Gastroesophageal sphincter (tissue), 4 donors: ENCODE measurements around the gene PDCL2. TPM values are rescaled to one million over a fixed set of nuclear protein-coding genes. Genes with fewer than 3 reads are reported as not detected.

Experiments used
- ATAC-seq: fragments of 150-250 bp; one replicate; pipeline ENCODE4 v1.9.1; 2016; ENCODE audit warnings: mild to moderate bottlenecking, moderate library complexity
- H3K27ac ChIP-seq, 4 donors: fragments of 200-600 bp; sonication (generic) in 3 of 4; 1 replicate in 3 of 4; 2 replicates in 1 of 4; pipeline ENCODE4 v1.5.1; 2016 to 2019
- H3K27me3 ChIP-seq: fragments of 200-600 bp; sonication (generic); one replicate; pipeline ENCODE4 v1.5.1; 2019
- H3K36me3 ChIP-seq, 2 donors: fragments of 200-600 bp; sonication (generic); one replicate each; pipeline ENCODE4 v1.5.1; 2019; ENCODE audit warnings: control low read depth in 1 of 2
- H3K4me1 ChIP-seq, 3 donors: fragments of 200-600 bp; sonication (generic); 1 replicate in 2 of 3; 2 replicates in 1 of 3; pipeline ENCODE4 v1.5.1; 2016 to 2019; ENCODE audit warnings: control low read depth in 2 of 3
- H3K4me3 ChIP-seq, 2 donors: fragments of 200-600 bp; sonication (generic); one replicate each; pipeline ENCODE4 v1.5.1; 2019; ENCODE audit warnings: mild to moderate bottlenecking in 1 of 2, moderate library complexity in 1 of 2
- H3K9me3 ChIP-seq, 3 donors: fragments of 200-600 bp; sonication (generic); one replicate each; pipeline ENCODE4 v1.5.1; 2017 to 2019; ENCODE audit warnings: control low read depth in 2 of 3
- EP300 ChIP-seq: sonication (generic); formaldehyde crosslinking; IDR thresholded peaks from one replicate; pipeline ENCODE4 v1.6.1; 2017; ENCODE audit warnings: antibody characterized with exemption, mild to moderate bottlenecking
- POLR2A ChIP-seq, 2 donors: fragments of 450-650 bp; IDR thresholded peaks; one replicate each; pipeline ENCODE4 v1.6.1; 2017; ENCODE audit warnings: antibody characterized with exemption in 2 of 2, mild to moderate bottlenecking in 2 of 2, moderate library complexity in 1 of 2
- POLR2AphosphoS5 ChIP-seq: sonication (generic); formaldehyde crosslinking; IDR thresholded peaks from one replicate; pipeline ENCODE4 v1.6.1; 2017; ENCODE audit warnings: antibody characterized with exemption
- WGBS, 2 donors: methylation state at CpG; one replicate each; pipeline ENCODE4 v1.1.5; 2018; ENCODE audit warnings: low coverage in 1 of 2; 5-methylcytosine and 5-hydroxymethylcytosine counted together
- total RNA-seq, 4 donors: library from RNA; depleted of rRNA; stranded (reverse); fragments of >200 nt; gene quantifications; one replicate each; pipeline ENCODE4 v1.1.0, GENCODE V29; 2016
- TF ChIP-seq, protein P1 (sequence below), 4 experiments: fragments of 200-600 bp in 2 of 4; fragments of 450-650 bp in 2 of 4; sonication (generic) in 1 of 4; IDR thresholded peaks; one replicate each; pipeline ENCODE4 v1.5.1; 2017 to 2019; ENCODE audit warnings: antibody characterized with exemption in 4 of 4, mild to moderate bottlenecking in 2 of 4, moderate library complexity in 2 of 4

The PDCL2 gene
- total RNA-seq, 4 donors from 2014 or later, result not detected

DNA sequence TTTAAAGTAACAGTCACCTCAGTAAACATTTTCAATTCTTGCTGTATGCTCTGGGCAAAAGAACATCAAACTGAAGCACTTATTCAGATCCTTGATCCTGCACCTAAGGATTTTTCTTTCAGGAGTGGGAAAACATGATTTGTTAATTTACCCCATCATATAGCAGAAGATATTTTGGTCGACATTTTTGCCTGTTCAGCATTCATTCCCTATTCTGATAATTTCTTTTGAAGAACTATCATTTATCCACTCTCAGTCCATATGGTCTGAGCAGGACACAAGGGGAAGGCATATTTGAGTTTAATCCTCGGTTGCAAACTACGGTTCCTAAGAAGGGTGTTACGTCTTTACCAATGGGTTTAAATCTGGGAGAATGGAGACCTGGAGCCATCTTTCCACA, 44.1 kb downstream of the PDCL2 start:
- Histone ChIP-seq H3K27me3 (no peaks in the 10 kb centered on the region), H3K4me1 (peaks cover 0 to 36% (median 6%) of the 10 kb centered on the region in 3 donors), H3K36me3 (no peaks in the 10 kb centered on the region), H3K4me3 (peak overlapping the region; percentile 85 to 99), H3K9me3 (no peaks in the 10 kb centered on the region), H3K27ac (peak overlapping the region in 3 of 4 donors; percentile 97 to 99 (median 97))
- WGBS, 2 donors, result 36 to 63% methylated on average over 3 to 4 of the region's 4 CpGs
- TF ChIP-seq, protein P1, sequence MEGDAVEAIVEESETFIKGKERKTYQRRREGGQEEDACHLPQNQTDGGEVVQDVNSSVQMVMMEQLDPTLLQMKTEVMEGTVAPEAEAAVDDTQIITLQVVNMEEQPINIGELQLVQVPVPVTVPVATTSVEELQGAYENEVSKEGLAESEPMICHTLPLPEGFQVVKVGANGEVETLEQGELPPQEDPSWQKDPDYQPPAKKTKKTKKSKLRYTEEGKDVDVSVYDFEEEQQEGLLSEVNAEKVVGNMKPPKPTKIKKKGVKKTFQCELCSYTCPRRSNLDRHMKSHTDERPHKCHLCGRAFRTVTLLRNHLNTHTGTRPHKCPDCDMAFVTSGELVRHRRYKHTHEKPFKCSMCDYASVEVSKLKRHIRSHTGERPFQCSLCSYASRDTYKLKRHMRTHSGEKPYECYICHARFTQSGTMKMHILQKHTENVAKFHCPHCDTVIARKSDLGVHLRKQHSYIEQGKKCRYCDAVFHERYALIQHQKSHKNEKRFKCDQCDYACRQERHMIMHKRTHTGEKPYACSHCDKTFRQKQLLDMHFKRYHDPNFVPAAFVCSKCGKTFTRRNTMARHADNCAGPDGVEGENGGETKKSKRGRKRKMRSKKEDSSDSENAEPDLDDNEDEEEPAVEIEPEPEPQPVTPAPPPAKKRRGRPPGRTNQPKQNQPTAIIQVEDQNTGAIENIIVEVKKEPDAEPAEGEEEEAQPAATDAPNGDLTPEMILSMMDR (IDR thresholded peaks at IDR 0.05), result no peak
- TF ChIP-seq EP300, result no peak
- no peak for TF ChIP-seq POLR2A (IDR thresholded peaks at IDR 0.05)
- no peak for TF ChIP-seq POLR2AphosphoS5
- no peak for ATAC-seq

DNA sequence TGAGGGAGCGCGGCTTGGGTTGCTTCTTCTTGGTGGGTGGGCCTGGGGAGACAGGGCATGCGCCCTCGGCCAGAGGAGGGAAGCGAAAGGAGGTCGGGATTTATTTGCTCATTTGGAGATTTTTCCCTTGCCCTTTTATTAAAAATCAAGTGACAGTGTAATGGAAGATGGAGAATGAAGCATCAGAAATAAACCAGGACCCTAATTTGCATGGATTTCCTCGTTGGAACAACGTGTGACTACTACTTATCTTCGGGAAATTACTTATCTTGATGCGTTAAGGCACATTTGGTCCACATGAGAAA, 44.6 kb downstream of the PDCL2 start:
- H3K4me1 ChIP-seq, result peaks cover 0 to 36% (median 6%) of the 10 kb centered on the region in 3 donors
- H3K9me3 ChIP-seq, result no peaks in the 10 kb centered on the region
- TF ChIP-seq EP300, result no peak
- TF ChIP-seq, protein P1 (IDR thresholded peaks at IDR 0.05), result no peak
- no peak for TF ChIP-seq POLR2AphosphoS5
- TF ChIP-seq POLR2A (IDR thresholded peaks at IDR 0.05), result no peak
- H3K36me3 ChIP-seq, result no peaks in the 10 kb centered on the region
- ATAC-seq, result no peak
- 0% methylated on average over 2 to 7 of the region's 10 CpGs for WGBS, 2 donors
- H3K27ac ChIP-seq, result peak overlapping the region; percentile 93 to 99 (median 97)
- H3K27me3 ChIP-seq, result no peaks in the 10 kb centered on the region
- peak overlapping the region; percentile 85 to 99 for H3K4me3 ChIP-seq

DNA sequence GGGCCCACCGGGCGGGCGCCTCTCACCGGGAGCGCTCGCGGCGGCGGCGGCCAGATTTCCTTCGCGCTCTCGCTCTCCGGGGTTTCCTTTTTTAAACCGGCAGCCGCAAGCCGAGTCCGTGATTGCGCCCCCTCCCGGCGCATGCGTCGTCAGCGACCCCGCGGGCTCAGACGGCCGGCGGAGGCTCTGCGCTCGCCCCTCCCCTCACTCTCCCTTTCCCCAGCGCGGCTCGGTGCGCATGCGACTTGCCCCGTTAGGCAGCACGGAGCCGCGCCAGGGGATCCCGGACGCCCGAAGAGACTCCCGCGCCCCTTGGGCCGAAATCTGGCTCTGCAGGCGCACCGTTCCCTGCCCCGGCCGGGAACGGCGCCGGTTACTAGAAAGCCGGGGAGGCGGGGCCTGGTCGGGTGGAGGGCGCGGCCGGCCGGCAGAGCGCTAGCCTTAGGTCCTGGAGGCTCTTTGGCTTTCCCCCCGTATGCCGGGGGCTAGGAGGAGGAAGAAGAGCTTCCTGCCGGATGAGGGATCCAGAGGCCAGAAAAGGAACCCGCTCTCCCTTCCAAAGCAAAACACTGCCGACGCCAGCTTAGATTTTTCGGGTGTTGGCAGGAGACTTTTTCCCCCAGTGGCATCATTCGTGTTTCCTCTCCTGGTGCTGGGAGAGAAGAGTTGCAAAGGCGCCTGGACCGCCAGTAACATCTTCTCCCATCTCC, 45.1 kb downstream of the PDCL2 start, which contains the start of gene CLOCK:
TSS of gene CLOCK (minus strand) at position 154 of the 710 bp plus-strand sequence. CDS start 64,124 bp downstream, outside the sequence.
- H3K27ac ChIP-seq, result peak within 1 kb of the TSS; percentile 93 to 99 (median 97)
- H3K27me3 ChIP-seq, result no peaks in the 10 kb centered on the region
- H3K4me3 ChIP-seq, result peak within 1 kb of the TSS; percentile 85 to 99
- peaks cover 0 to 36% (median 6%) of the 10 kb centered on the region in 3 donors for H3K4me1 ChIP-seq
- ATAC-seq, result peak; percentile 88
- H3K9me3 ChIP-seq, result no peaks in the 10 kb centered on the region
- 0% methylated on average over 6 of the region's 71 CpGs; no CpG with 5 or more reads in 1 of the 2 donors for WGBS, 2 donors
- H3K36me3 ChIP-seq, result no peaks in the 10 kb centered on the region
- TF ChIP-seq POLR2A (IDR thresholded peaks at IDR 0.05), result peak; percentile 57 to 64
- TF ChIP-seq POLR2AphosphoS5, result peak; percentile 35
- no peak for TF ChIP-seq EP300
- TF ChIP-seq, protein P1 (IDR thresholded peaks at IDR 0.05), result peak; percentile 44 to 69 (median 64)

DNA sequence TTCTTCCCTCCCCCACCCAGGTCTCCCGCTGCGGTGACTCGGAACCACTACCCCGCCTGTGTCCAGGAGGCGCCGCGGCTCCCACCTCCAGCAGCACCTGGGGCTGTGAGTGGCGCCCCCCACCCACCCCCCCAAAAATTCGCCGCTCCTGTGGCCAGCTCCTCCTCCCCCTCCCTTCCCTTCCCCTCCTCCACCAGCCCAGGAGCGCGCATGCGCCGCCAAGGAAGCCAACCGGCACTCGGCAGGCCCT, 45.6 kb downstream of the PDCL2 start:
- H3K9me3 ChIP-seq, result no peaks in the 10 kb centered on the region
- H3K4me1 ChIP-seq, result peaks cover 0 to 36% (median 6%) of the 10 kb centered on the region in 3 donors
- peak overlapping the region; percentile 93 to 99 (median 97) for H3K27ac ChIP-seq
- ATAC-seq, result peak; percentile 83
- TF ChIP-seq, protein P1 (IDR thresholded peaks at IDR 0.05), result no peak
- TF ChIP-seq POLR2A (IDR thresholded peaks at IDR 0.05) (no peak), POLR2AphosphoS5 (no peak), EP300 (no peak)
- H3K36me3 ChIP-seq, result no peaks in the 10 kb centered on the region
- no CpG with 5 or more reads among the region's 16 CpGs for WGBS, 2 donors
- H3K4me3 ChIP-seq, result peak overlapping the region; percentile 85 to 99
- no peaks in the 10 kb centered on the region for H3K27me3 ChIP-seq
